ENCODE measurements around the gene PRDM1. TPM values are rescaled to one million over a fixed set of nuclear protein-coding genes. Genes with fewer than 3 reads are reported as not detected.
A peak's percentile ranks its signal among the peaks of the same experiment; 100 is the strongest.

The PRDM1 gene
- total RNA-seq, 1 donor from 2014 or later: 0.85 TPM

DNA sequence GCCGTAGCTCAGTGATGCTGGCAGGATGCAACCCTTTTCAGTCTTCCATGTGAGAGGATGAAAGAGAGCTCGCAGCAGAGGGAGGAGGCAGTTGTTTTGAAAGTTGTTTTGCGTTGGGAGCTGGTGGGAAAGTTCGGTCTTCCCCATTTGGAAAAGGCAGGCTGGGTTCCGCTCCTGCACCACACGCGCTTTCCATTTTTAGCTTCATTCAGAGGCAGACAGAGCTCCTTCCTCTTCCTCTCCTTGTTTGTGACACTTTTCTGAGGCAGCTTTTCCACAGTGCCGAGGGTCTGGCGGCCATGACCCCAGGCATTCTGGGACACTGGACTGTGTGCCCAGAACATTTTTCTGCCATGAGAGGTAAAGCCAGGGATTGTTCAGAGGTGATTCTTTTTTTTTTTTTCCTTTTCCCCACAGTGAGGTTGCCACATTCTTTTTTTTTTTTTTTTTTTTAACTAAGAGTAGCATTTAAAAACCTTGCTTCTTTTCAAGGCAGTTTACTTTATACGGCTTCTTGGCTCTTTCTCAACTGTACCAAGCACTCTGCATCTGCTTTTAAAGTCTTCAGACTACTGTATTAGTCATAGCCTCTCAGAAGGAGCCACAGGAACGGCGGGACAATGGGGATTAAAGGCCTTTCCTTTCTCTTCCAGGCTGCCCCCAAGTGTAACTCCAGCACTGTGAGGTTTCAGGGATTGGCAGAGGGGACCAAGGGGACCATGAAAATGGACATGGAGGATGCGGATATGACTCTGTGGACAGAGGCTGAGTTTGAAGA lies 1.6 kb downstream of the PRDM1 start:
- Histone ChIP-seq H3K36me3 (no peaks in the 10 kb centered on the region), H3K9me3 (replicated peaks) (no peaks in the 10 kb centered on the region), H3K4me3 (peak overlapping the region; percentile 66), H3K27ac (replicated peaks) (peak overlapping the region; percentile 65), H3K27me3 (ENCODE audit: low read depth) (peaks cover 97% of the 10 kb centered on the region), H3K4me1 (peaks cover 55% of the 10 kb centered on the region)
- DNase-seq: peak; percentile 23
- TF ChIP-seq, protein P1, sequence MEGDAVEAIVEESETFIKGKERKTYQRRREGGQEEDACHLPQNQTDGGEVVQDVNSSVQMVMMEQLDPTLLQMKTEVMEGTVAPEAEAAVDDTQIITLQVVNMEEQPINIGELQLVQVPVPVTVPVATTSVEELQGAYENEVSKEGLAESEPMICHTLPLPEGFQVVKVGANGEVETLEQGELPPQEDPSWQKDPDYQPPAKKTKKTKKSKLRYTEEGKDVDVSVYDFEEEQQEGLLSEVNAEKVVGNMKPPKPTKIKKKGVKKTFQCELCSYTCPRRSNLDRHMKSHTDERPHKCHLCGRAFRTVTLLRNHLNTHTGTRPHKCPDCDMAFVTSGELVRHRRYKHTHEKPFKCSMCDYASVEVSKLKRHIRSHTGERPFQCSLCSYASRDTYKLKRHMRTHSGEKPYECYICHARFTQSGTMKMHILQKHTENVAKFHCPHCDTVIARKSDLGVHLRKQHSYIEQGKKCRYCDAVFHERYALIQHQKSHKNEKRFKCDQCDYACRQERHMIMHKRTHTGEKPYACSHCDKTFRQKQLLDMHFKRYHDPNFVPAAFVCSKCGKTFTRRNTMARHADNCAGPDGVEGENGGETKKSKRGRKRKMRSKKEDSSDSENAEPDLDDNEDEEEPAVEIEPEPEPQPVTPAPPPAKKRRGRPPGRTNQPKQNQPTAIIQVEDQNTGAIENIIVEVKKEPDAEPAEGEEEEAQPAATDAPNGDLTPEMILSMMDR (IDR thresholded peaks at IDR 0.05; ENCODE audit: borderline replicate concordance): no peak
- intact Hi-C loops (cut with micrococcal nuclease): no loop called here

DNA sequence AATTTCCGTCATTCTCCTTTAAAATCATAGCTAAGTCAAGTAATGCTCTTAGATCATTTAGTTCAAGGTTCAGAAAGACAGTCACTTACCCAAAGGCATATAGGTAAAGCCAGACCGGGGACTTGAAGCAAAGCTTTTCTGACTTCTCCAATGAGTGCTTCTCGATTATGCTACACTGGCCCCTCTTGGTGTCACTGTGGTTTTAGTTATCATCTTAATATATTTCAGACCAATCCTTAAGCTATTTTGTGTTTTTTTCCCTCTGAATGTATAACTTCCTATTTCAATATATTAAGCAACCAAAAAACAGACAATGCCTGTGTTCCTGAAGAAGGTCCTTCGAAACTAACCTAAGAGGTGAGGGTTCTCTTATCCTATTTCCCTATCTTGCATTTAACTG lies 3.9 kb downstream of the PRDM1 start:
- peak overlapping the region; percentile 66 for H3K4me3 ChIP-seq
- TF ChIP-seq, protein P1 (IDR thresholded peaks at IDR 0.05; ENCODE audit: borderline replicate concordance): no peak
- peaks cover 47% of the 10 kb centered on the region for H3K4me1 ChIP-seq
- no peaks in the 10 kb centered on the region for H3K36me3 ChIP-seq
- H3K27ac ChIP-seq (replicated peaks): peak overlapping the region; percentile 65
- DNase-seq: no peak
- H3K9me3 ChIP-seq (replicated peaks): no peaks in the 10 kb centered on the region
- intact Hi-C loops (cut with micrococcal nuclease): no loop called here
- H3K27me3 ChIP-seq (ENCODE audit: low read depth): peaks cover 87% of the 10 kb centered on the region

DNA sequence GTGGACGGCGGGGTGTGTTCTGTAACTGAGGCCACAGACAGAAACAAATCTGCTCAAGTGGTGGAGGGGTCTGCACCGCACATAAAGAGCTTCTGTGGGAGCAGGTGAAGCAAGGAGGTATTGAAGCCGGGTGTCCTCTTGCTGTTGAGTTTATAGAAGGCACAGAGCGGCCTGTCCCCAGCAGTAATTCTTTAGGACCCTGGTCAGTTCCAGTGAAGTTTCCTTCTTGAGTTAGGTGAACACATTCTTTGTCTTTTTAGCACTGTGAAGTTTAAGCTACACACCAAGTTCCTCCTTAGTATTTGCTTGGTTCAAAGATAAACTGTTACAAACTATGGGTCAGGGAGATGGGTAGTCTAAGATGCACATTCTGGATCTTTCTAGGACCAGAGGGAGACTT lies 6.1 kb downstream of the PRDM1 start:
- H3K36me3 ChIP-seq: no peaks in the 10 kb centered on the region
- H3K27ac ChIP-seq (replicated peaks): no peak overlapping the region
- no peak overlapping the region for H3K4me3 ChIP-seq
- DNase-seq: no peak
- TF ChIP-seq, protein P1 (IDR thresholded peaks at IDR 0.05; ENCODE audit: borderline replicate concordance): no peak
- H3K27me3 ChIP-seq (ENCODE audit: low read depth): peaks cover 84% of the 10 kb centered on the region
- intact Hi-C loops (cut with micrococcal nuclease): no loop called here
- no peaks in the 10 kb centered on the region for H3K9me3 ChIP-seq (replicated peaks)
- peaks cover 36% of the 10 kb centered on the region for H3K4me1 ChIP-seq

DNA sequence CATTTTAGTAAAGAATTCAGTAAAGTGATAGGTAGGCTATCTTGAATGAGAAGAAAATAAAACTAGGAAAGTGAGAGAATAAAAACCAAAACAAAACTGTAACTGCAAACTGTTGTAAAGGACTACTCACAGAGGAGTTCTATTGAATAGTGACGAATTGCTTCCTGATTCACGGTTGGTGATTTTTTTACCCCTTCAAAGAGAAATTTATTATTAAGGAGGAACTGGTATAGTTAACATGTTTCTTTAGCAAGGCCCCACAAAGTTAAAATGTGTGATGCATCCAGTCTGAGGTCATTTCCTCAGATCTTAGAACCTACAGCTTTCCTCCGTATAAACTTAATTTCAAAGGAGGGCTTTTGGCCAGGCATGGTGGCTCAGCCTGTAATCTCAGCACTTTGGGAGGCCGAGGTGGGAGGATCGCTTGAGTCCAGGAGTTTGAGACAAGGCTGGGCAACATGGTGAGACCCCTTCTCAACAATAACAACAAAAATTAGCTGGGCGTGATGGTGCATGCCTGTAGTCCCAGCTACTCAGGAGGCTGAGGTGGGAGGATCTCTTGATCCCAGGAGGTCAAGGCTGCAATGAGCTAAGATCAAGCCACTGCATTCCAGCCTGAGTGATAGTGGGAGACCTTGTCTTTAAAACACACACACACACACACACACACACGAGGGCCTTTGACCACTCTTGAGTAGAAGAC lies 8.3 kb downstream of the PRDM1 start:
- no peak for DNase-seq
- peaks cover 23% of the 10 kb centered on the region for H3K4me1 ChIP-seq
- no peaks in the 10 kb centered on the region for H3K36me3 ChIP-seq
- peak overlapping the region; percentile 24 for H3K27ac ChIP-seq (replicated peaks)
- no peak overlapping the region for H3K4me3 ChIP-seq
- TF ChIP-seq, protein P1 (IDR thresholded peaks at IDR 0.05; ENCODE audit: borderline replicate concordance): no peak
- H3K9me3 ChIP-seq (replicated peaks): no peaks in the 10 kb centered on the region
- intact Hi-C loops (cut with micrococcal nuclease): no loop called here
- H3K27me3 ChIP-seq (ENCODE audit: low read depth): peaks cover 84% of the 10 kb centered on the region

DNA sequence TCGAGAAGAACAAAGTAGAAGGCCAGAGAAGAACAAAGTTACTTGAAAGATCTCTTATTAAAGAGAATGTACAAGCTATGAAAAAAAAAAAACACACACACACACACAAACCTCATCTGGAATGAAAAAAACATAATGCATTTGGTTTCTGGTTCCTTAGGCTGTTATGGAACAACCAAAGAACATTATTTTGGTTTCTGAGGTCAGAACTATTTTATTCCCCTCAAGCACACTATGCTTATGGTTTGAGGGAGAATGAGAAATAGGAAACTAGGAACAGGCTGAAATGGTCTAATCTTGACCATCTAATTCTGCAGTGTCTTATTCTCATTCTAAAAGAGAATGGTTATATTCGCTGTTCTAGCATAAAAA lies 8.8 kb downstream of the PRDM1 start:
- peaks cover 25% of the 10 kb centered on the region for H3K4me1 ChIP-seq
- no peaks in the 10 kb centered on the region for H3K36me3 ChIP-seq
- no peaks in the 10 kb centered on the region for H3K9me3 ChIP-seq (replicated peaks)
- TF ChIP-seq, protein P1 (IDR thresholded peaks at IDR 0.05; ENCODE audit: borderline replicate concordance): no peak
- peaks cover 84% of the 10 kb centered on the region for H3K27me3 ChIP-seq (ENCODE audit: low read depth)
- H3K27ac ChIP-seq (replicated peaks): no peak overlapping the region
- intact Hi-C loops (cut with micrococcal nuclease): no loop called here
- no peak for DNase-seq
- H3K4me3 ChIP-seq: no peak overlapping the region
